GM03348 (cell line): ENCODE results near the gene ARHGEF7.

Experiments
- DNase-seq: peaks from one replicate; pipeline ENCODE4 v3.0.0; 2012; ENCODE audit warnings: low spot score

The ARHGEF7 gene

DNA sequence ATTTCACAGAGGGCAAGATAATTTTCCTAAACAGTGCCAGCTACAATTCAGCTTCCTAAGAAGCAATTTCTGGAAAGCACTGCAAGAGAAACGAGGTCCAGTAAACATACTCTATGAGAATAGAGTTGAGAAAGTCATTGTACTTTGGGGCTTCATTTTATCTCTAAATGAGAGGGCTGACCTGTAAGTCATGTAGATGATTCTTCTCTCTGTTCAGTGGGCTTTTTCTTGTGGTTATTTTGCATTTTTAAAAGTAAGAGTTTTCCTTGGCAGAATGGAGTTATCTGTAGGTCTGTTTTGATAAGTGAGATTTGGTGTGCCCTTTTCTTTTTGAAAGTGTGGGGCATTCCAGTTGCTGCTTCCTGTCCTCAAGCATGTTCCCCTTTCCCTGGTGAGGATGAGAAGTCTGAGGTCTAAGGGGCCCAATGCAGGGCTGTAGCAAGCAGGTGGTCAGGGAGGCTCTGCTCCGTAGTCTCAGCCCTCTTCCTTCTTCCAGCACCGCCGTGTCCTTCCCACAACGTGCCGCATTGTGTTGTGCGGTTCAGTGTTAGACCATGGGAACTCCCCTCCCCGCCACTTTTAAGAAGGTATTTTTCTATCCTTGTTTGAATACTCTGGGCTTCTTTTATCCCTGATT is 86.3 kb downstream of the ARHGEF7 start:
- DNase-seq: no peak

DNA sequence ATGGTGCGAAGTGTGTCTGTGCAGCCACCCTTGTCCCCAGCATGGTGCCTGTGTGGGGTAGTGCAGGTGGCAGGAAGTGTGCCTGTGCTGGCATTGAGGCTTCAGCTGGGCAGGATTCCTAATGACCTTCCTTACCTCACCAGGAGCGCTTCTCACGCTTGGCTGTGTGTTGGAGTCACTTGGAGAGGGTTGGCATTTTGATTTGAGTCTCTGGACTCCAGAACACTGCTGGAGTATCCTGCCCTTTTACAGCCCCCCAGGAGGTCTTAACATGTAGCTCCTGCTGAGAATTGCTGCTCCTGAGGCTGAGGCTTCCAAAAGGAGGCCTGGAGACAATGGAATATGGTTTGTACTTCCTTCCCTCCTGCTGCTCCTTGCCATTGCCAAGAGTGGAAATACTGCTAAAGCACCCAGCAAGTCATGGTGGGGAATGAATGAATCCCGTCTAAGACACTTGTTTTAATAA is 87.1 kb downstream of the ARHGEF7 start:
- no peak for DNase-seq

DNA sequence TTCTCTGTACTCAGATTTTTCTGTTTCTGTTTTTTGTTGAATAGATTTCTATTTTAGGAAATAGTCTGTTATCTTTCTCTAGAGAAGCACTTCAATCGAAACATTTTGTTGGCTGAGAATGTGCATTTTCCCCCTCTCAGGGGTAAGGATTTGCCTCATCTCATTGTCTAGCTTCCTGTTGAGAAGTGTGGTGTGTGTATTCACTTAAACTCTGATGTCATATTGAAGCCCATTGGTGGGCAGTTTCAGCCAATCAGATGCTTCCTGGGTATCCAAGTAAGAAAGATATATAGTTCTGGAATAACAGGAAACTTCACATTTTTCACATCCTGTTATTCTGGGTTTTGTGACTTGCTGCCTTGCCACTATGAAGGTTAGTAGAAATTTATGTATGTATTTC is 87.6 kb downstream of the ARHGEF7 start:
- peak; percentile 55 for DNase-seq

DNA sequence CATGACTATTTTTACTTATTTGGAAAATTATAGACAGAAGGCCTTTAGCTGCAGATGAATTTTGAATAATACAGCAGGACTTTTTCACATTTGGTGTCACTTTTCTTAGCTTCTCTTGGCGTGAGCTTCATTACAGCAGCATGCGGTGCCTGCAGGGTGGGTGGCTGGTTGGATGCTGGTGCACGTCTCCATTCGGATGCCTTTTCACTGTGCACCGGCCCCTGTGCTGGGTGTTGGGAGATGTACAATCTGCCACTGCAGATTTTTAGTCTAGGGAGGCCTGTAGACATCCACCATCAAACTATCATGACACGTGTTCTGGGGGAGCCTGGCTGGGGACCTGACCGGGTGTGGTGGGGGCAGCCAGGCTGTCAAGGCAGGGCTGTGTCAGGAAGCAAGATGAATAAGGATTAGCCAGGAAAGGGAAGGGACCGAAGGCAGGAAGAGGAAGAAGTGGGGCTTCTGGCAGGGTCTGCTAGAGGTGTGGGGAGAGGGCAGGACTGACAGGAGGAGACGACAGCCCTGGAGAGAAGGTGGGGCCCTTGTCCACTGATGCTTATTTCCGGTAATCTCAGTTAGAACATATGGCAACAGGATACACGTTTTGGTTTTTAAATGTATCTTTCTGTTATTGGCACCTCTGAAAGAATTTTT is 88.8 kb downstream of the ARHGEF7 start:
- DNase-seq: no peak

DNA sequence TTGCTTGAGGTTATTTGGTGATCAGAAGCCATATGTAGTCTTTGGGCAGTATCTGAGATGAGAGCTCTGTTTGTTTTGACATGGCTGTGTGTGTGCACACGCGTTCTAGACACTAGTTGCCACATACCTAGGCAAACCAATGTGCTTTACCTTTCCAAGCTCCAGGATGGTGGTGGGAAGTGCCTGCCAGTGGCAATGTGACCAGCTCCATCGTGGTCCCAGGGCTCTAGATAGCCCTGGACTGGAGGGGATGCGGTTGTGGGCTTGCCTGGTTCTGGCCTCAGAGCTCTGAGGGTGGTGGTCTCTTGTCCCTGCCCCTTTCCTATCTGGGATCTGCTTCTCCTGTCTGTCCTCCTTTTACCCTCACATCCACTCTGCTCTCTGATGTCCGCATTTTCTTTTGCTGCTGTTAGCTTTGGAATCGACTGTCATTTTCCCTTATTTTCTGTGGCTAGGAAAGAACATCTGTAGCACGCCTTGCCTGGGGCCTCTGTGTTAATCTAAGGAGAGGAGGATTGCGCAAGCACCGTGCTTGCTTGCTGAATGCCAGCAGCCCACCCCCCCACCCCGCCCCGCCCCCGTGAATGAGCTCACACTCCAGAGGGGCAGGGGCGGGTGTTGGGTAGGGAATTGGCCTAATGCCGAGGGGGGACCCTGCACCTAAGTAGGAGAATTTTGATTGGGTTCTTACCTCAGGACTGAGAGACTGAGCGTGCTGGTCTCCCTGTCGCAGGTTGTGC is 89.5 kb downstream of the ARHGEF7 start:
- DNase-seq: peak; percentile 89

DNA sequence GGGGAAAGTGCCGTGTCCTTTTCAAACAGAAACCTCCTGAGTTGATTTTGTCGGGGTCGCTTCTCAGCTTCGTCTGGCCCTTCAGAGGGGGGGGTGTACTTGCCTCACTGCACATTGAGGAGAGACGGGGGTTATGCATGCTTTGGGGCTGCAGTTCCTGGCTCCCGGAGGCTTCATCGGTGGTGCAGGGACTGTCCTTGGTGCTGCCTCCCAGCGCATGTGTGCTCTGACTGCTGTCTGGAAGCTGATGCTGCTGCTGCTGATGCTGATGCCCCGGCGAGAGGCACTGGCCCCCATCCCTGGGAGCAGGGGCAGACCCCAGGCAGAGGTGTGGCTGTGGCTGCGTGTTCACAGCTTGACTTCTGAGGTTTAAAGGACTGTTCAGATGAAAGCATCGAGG is 91.0 kb downstream of the ARHGEF7 start:
- DNase-seq: no peak

DNA sequence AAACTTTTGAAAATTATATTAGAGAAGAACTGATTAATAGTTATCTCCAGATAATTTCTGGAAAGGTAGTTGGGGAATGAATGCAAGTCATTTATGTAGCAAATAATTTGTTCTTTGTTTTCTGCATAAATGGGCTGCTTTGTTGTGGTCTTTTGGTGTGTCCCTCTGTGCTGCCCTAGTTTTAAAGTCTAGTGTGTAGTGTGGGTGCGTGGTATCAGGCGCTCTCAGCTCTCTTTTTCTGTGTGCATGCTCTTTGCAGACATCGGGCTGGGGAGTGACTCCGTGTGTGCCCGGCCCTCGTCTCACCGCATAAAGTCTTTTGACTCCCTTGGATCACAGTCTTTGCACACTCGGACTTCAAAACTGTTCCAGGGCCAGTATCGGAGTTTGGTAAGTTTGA is 94.5 kb downstream of the ARHGEF7 start:
- no peak for DNase-seq

DNA sequence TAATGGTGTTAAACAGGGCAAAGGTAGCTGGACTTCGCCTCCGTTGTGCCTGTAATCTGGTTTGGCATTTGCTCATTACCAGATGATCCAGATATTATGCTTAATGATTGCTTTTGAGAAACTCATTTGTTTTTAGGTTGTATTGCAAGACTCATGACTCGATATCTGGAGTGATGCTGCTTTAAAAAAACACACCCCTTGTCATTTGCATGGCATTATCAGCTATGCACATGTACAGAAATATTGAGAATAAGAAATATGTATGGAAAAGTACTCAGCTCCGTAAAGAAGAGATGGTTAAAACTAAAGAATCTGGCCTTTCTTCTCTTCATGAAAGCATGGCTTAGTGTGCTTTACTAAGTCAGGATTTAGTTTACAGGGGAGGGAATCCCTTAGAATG is 95.0 kb downstream of the ARHGEF7 start:
- DNase-seq: no peak

DNA sequence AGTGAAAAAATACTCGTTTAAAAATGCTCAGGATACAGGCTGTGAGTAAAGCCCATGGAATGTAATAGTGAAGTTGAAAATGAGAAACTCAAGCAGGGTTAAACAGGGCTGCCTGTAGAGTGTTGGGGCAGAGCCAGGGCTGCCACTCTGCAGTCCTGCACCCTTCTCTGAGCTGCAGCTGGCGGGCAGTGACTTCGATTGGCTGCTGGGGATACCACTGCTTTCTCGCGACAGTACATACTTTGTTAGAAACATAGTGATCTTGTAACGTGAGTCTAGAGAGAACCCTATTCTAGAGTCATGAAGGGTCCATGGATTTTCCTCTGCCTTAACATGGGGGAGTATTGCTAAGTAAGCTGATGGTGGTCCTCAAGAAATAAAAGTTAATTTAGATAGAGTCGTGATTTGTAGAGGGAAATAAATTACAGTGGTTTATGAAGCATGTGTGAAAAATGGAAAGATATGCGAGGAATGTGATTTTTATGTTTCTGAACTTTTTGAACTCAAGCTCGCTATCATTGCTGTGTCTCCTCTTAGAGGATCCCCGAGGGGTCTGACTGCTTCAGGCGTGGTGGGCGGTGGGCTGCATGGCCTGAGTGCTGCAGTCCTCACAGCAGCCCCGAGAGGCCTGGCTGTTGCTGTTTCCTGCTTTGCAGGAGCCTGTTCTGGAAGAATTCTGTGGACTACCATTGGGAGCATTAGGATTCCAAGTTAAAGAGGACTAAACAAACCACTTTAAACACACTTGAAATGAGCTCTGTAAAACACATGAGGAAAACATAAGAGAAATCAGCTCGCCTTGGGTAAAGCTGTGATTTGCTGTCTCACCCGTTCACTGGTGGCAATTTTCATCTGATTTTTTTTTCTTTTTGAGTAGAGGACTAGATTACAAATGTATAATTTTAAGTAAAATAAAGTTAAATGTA is 95.7 kb downstream of the ARHGEF7 start:
- DNase-seq: peak; percentile 81

DNA sequence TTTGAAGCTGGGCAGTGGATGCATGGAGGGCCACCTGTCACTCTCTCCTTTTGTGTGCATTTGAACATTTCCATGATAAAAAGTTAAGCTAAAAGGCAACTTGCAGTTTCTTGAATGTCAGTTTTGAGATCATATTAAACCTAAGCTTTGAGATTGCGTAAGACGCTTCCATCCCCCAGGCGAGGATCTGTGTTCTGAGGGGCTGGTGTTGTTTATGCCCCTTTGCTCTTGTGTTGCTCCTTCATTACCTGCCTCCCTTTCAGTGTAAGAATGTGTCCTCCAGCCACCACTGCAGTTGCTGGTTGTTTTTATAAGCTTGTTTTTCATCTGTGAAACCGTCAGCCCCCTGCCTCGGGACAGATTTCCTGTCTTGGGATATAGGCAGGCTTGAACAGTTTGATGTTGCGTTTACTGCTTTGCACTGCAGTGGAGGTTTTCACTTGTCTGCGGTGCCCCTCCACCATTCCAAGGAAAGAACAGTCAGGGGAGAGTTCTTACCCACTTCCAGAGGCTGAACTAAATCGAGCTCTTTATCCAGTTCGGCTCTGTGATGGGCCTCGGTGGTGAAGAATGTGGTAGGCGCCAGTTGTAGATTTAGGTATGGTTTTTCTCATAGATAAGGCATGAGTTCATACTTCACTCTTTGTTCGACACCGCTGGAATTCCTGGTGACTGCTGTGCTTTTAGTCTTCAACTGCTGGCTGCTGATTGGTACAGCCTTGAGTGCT is 96.8 kb downstream of the ARHGEF7 start:
- no peak for DNase-seq

DNA sequence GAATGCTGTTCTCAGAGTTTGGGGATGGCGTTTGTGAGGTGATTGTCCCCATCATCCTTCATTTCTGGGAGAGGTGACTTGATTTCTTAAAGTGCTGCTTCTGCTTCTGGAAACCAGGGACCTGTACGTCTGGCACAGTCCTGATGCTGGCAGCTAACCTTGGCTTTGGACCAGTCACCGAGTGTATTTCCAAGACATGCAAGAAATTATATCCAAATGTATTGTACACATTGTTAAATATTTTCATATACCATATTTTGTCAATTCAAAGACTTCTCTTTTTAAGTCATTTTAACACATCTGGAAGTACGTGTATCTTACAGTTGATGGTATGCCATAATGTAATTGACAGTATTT is 97.4 kb downstream of the ARHGEF7 start:
- DNase-seq: no peak

DNA sequence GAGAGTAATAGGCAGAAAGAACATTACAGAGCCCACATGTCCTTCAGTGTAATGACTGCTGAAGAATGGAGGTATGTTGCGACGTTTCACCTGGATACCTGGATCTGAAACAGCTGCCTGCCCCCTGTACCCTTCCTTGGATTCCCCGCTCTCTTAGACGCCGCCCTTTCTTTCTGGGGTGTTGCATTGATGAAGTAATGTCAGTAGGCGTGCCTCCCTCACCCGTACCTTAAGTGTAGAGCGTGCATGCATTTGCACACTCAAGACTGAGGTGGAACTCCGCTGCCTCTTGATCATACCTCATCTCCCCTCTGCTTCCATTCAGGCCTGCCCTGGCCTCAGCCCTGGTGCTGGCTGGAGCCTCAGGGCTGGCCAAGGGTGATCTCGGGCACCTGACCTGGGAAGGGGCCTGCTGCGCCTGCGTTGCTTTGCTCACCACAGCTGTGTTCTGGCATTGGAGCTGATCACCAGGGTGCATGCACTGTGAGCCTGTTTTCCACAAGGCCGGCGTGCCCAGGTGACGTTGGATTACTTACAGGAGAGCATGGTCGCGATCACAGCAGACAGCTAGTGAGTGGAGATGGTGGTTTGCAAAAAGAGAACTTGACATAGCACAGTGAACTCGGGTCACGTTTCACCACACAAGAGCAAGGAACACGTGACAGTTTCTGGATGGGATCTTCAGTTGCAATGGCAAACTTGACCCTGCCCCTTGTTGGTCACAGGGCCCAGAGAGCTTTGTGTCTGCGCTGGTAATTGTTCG is 99.0 kb downstream of the ARHGEF7 start:
- no peak for DNase-seq

DNA sequence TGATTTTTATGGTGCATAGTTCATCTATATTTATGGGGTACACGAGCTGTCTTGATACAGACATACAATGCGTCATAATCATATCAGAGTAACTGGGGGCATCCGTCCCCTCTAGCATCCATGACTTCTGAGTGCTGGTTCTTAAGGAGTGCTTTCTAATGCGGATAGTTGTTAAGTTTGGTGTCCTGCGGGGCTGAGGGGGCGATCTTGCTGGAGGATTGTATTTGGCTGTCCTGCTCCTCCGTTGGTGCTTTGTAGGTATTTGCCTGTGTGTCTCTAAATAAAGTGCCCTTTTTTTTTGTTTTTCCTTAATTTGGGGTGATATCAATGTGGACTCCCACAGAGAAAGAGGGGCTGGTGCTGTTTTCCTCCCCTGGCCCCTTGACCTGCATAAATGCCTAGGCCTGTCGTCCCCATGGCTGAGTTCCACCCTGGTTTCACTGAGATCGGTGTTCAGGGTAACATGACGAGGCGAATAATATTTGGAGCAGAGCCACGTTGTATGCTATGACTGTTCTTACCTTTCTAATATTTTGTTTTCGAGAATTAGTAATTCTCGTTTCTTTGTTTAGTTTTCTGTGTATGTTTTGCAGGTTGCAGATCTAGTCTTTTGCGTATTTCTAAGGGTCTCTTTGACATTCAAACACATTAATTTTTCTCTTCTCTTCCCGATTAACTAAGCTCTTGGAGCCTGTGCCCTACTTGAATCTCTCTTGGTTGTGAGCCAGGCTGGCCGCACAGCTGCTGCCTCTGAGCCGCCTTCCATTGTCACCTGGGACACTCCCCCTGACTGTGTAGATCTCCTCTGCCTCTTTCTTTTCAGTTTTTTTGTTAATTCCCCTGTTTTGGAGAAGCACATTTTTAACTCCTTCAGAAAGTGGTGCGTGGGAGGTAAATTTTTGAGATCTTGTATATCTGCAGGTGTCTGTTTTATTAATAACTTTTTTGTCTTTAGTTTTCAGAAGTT is 100.3 kb downstream of the ARHGEF7 start:
- DNase-seq: no peak

DNA sequence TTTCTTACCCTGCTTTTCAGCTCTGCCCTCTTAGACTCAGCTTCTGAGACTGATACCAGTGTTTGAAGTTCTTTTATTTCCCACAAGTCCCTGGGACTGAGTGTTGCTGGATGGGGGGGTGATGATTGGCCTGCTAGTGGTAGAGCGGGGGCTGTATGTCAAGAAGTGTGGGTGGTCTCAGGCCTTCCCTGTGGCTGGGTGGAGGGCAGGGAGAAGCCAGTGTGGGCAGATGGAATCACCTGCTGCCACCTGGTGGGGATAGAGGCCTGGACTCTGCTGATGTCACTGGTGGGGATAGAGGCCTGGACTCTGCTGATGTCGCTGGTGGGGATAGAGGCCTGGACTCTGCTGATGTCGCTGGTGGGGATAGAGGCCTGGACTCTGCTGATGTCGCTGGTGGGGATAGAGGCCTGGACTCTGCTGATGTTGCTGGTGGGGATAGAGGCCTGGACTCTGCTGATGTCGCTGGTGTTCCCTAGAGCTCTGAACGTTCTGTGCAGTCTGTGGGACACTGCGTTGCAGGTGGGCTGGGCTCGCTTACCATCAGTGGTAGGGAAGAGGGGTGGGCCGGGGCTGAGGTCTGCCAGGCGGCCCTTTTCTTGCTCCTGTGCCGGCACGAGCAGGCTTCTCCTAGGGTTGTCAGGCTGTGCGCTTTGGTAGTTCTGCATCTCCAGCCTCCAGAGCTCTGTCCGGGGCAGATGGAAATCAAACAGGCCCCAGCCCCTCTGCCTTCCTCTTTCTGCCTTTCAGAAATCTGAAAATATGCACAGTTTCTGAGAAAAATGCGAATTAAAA is 101.3 kb downstream of the ARHGEF7 start:
- peak; percentile 20 for DNase-seq

DNA sequence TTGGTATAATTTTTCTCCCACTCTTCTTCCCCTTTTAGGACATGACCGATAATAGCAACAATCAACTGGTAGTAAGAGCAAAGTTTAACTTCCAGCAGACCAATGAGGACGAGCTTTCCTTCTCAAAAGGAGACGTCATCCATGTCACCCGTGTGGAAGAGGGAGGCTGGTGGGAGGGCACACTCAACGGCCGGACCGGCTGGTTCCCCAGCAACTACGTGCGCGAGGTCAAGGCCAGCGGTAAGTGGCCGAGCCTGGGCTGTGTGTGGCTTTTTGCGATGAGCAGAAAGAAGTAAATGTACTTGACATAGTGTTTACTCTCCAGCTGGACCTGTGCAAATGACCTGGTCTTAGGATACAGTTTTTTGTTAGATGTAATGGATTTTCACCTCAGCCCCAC is 102.5 kb downstream of the ARHGEF7 start:
- DNase-seq: no peak

DNA sequence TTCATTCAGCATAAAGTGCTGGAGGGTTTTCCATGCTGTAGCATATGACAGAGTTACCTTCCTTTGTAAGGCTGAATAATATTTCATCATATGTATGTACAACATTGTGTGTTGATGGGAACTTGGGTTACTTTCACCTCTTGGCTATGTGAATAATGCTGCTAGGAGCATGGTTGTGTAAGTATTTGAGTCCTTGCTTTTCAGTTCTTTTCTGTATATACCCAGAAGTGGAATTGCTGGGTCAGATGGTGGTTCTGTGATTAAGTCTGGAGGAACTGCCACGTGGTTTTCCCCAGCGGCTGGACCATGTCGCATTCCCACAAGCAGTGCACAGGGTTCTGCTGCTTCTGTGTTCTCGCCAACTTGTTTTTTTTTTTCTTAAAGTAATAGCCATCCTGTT is 104.2 kb downstream of the ARHGEF7 start:
- DNase-seq: peak; percentile 61

DNA sequence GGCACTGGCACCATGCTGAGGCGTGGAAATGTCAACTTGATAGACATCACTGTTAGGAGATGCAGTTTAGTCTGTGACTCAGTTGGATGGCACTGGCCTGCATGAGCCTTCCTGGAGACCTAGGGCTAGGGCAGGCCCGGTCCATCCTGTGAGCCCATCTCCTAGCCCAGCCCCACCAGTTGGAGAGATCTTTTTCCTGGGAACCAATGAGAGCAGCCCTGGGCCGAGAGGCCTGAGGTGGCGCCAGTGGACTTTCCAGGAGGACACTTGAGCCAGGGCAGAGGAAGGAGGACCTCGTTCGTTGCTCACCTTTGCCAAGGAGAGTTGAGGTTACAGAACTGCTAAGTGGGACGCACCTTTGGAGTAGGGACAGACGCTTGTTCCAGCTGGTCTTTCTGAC is 104.8 kb downstream of the ARHGEF7 start:
- DNase-seq: no peak

DNA sequence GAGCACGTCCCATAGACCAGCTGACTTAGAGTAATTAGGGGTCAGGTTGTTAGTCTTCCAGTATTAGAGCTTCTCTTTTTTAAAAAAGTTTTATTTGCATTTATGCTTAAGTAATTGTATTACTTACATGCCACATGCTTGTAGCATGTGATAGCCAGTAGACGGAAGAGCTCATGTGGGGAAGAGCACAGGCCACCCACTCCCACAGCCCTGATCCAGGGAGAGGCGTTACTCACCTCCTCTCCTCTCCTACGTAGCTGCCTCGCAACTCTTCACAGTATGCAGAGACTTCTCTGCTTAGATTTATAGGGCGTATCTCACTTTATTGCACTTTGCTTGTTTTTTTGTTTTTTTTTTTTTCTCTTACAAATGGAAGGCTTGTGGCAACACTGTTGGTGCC is 110.1 kb downstream of the ARHGEF7 start:
- no peak for DNase-seq
